IPS-NIHi11 (cell line): Measurements from ENCODE around the gene XXYLT1.
"Not testable (repeated sequence)": the region's sequence is repeated elsewhere in the genome, so short reads cannot be mapped to it uniquely, and the experiment has no call there.

Experiments
- DNase-seq: peaks from one replicate; pipeline ENCODE4 v3.0.0; 2012; ENCODE audit warnings: mixed read lengths, low spot score

The XXYLT1 gene

GRCh38 chr3:195042743-195043606 lies 228.0 kb downstream of the XXYLT1 start:
- no peak for DNase-seq

DNA sequence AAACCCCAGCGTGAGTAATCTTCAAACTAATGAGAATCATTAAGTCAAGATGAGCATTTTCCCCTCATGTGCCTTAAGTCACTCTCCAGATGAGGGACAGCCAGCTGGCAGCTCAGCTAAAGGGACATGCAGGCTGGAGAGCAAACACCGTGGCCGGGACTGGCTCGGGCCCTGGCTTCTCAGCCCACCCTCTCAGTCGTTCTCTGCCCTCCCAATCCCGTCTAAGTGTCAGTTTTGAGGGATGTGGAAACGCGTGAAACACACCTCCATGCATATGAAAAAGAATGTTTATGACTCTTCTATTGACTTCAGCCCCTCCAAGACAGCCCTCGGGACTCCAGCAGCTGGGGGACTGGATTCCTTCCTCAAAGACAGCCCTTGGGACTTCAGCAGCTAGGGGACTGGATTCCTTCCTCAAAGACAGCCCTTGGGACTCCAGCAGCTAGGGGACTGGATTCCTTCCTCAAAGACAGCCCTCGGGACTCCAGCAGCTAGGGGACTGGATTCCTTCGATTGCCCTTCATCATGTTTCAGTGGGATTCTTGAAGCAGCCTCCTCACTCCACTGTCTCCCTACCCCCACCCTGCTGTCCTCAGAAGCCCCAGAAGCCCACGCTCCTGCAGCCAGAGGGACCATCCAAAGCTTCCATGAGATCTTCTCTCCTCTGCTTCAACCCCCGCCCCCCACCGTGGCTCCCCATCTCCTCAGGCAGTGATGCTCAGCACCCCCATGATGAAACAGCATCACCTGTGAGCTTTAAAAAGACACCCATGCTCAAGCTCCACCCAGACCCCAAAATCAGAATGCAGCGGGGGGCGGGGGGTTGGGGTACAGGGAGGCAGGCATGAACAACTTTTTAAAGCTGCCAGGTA lies 228.9 kb downstream of the XXYLT1 start:
- no peak for DNase-seq

DNA sequence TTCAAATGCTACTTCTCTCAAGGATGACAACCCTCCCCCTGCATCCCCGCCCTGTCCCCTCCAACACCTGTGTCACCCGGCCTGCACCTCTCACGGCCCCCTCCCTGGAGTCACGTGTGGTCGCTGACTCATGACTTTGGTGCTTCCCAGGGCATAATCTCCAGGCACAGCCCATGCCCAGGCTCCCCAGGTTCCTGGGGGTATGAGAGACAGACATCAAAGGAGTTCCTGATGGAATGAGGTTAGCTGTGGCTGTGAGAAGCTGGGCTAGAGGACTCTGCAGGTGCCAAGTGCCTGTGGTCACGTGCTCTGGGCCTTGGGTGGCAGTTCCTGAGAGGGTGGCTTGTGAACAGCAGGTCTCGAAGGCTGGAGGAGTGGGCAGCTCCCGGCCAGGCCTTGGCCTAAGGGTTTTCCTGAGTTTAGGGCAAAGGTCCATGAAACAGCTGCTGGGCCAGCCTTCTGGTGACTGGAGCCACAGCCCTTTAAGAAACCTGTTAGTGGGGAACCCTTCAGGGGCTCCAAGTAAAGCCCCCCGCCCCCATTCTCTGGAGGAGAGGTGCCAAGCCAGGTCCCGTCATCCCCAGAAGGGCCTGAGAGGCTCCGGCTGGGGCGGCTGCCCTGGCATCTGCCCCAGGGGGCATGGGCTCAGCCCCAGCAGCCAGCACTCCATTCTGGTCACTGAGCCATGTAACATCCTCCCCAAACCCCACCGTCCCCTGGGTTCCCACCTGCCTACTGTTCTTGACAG lies 230.0 kb downstream of the XXYLT1 start:
- no peak for DNase-seq

GRCh38 chr3:195040094-195040493 lies 230.9 kb downstream of the XXYLT1 start:
- DNase-seq: no peak

DNA sequence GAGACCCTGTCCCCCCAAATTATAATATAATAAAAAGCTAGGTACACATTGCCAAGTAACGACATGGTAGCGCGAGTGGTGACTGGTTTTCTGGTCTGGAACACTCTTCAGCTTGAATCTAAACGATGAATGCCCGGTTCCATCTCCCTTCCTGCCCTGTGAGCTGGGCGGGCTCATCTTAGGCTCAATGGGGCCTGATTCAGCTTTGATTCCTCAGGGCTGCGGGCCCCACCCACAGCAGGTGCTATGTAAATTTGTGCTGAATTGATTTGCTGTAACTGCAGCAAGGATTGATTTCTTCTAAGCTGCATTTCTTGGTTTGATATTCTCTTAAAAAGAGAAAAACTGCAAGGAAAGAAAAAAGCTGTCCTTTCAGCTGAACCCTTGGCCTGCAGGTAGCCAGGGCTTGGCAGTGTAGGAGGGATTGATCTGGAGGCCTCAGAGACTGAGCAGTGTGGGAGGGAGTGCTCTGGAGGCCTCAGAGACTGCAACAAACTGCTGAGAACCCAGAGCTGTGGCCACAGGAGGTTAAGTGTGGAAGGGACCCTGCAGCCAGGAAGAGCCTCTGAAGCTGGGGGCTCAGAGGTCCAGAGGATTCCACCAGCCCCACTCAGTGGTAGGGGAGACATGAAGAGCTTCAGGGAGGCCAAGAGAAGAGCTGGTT lies 231.6 kb downstream of the XXYLT1 start:
- no peak for DNase-seq

DNA sequence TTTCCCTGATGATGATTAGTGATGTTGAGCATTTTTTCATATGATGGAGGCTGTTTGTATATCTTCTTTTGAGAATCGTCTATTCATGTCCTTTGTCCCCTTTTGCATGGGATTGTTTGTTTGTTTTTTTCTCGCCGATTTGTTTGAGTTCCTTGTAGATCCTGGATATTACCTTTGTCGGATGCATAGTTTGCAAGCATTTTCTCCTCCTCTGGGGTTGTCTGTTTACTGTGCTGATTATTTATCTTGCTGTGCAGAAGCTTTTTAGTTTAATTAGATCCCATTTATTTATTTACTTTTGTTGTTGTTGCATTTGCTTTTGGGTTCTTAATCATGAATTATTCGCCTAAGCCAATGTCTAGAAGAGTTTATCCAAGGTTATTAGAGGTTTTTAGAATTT lies 232.8 kb downstream of the XXYLT1 start:
- no peak for DNase-seq

DNA sequence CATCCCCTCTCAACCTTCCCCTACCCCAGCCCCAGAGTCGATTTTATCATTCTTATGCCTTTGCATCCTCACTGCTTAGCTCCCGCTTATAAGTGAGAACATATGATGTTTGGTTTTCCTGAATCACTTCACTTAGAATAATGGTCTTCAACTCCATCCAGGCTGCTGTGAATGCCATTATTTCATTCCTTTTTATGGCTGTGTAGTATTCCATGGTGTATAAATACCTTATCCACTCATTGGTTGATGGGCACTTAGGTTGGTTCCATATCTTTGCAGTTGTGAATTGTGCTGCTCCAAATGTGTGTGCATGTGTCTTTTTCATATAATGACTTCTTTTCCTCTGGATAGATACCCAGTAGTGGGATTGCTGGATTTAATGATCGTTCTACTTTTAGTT lies 233.4 kb downstream of the XXYLT1 start:
- not testable (repeated sequence) for DNase-seq

DNA sequence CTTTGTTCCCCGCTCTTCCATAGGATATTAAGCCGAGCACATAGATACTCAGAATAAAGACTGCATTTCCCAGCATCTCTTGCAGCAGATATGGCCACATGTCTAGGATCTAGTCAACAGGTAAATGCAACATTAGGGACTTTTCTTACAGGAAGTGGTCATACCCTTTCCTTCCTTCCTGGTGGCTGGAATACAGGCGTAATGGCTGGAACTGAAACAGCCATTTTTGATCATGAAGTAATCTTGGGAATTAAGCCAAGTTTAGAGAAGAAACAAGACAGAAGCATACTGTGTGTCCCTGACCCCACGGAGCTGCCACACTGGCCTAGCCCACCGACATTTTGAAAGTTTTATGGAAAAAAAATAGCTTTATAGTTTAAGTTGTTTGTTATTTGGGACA lies 234.0 kb downstream of the XXYLT1 start:
- DNase-seq: no peak

DNA sequence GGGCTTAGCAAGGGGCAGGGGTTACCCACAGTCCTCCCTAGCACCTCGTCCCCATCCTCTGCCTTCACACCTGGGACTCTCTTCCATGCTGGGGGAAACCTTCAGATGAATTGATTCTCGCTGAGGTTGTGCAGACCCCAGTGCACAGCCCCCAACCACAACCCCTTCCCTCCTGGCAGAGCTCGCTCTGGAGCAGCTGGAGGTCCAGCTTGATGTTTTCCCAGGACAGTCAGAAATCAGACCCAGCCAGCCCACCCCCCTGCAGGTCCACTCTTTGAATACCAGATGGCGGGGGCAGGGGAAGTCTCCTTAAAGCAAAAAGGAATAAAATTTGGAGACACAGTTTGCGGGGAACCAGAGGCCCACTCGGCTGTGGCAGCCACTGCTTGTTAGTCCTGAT lies 234.4 kb downstream of the XXYLT1 start:
- DNase-seq: no peak

- no peak for DNase-seq
These were observed 234.8 kb downstream of the XXYLT1 start for GRCh38 chr3:195036203-195036505.

DNA sequence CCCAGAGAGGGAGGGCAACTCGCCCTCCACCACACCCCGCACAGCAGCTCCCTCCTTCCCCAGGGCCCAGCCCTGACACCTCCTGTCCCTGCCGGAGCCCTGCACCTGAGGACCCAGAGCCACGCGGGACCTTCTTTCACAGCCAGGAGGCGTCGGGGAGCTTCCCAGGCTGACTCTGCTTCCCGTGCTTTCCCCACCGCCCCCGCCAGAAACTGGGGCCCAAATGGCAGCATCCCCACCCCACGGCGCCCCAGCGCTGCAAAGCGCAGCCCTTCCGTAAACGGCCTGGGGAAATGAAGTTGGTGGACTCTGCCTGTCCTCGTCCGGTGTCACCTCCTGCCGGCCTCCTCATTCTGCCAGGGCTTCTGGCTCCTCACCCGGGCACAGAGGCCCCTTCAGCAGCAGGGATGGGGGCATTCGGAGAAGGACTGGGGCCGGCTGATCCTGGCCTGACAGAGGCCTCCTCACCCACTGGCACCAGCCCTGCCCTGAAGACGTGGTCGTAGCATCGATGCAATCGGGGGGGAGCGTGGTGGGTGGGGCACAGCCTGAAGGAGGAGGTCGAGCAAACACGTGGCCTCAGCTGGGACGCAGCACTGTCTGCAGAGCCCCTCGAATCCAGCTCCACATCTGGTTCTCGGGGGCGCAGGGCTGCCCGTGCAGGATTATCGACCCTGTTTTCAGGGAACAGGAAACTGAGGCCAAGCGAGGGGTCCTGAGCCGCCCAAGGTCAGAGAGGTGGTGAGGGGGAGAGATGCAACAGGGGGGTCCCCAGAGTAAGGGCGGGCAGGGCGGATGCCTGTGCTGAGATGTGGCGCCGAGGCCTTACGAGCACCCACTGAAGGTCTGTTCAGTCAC lies 235.4 kb downstream of the XXYLT1 start:
- DNase-seq: peak; percentile 76

GRCh38 chr3:195034541-195034940 lies 236.4 kb downstream of the XXYLT1 start:
- no peak for DNase-seq

DNA sequence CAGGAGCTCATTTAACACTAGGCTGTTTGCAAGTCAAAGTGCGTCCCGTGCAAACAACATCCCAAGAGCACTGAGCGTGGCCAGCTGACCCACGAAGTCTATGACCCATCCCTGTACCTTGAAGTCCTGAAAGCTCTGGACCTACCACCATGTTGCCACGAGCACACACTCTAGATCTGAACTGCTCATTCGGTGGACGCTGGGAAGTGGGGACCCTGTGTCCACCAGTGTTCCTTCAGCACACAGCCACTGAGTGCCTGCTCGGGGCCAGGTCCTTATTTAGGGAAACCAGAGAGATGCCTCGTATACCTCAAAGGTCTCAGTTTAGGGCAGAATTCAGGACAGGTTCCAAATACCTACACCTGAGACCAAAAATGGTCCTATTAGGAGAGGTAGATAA lies 236.9 kb downstream of the XXYLT1 start:
- DNase-seq: no peak

- DNase-seq: peak; percentile 60
These were observed 237.3 kb downstream of the XXYLT1 start for GRCh38 chr3:195033531-195034091.

- no peak for DNase-seq
These were observed 238.0 kb downstream of the XXYLT1 start for GRCh38 chr3:195032955-195033354.

DNA sequence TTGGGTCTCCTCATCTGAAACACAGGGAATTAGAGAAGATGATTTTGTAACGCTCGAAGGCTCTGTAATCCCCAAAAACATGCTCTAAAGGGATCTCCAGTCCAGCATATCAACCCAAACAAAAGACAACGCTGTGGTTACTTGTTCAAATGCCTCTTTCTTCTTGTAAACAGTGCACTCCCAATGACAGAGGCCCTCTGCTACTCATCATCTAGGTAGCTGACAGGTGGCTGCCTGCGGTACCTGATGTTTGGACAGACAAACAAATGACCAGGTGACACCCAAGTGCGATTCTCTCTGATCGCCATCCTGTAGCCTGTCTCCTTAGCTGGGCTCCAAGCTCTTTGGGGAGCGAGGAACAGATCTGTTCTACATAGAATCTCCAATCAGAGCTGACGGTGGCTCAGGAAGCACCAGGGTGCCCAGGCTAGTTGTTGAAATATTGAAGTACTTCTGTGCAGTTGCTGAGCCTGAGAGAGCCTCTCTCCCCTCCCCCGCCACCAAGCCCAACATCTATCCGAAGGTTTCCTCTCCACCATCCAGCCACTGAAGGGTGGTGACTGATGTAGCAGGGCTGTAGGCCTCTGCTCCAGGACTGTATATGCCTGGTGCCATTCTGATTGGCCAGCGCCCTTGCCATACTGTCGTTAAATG lies 238.7 kb downstream of the XXYLT1 start:
- no peak for DNase-seq

GRCh38 chr3:195031574-195032003 lies 239.4 kb downstream of the XXYLT1 start:
- DNase-seq: no peak

GRCh38 chr3:195030791-195031321 lies 240.1 kb downstream of the XXYLT1 start:
- DNase-seq: no peak

- no peak for DNase-seq
These were observed 241.9 kb downstream of the XXYLT1 start for GRCh38 chr3:195028877-195029606.
